ENCODE results near the gene SCGN. TPM values are rescaled to one million over a fixed set of nuclear protein-coding genes. Genes with fewer than 3 reads are reported as not detected.

Gene SCGN
- total RNA-seq, 1 experiment from 2014 or later = not detected

- TF ChIP-seq ATF6 (CRISPR knock-in tag; IDR thresholded peaks at IDR 0.05) (no peak), MLX (CRISPR knock-in tag; IDR thresholded peaks at IDR 0.05) (no peak)
Observed at GRCh38 chr6:25731721-25732120, 79.7 kb downstream of the SCGN start (continued).

- H3K9me3 Mint-ChIP-seq = peaks cover 23% of the 10 kb centered on the region
- DNase-seq (ENCODE audit: low spot score) (peak; percentile 73), ATAC-seq (peak; percentile 90)
- ChIA-PET CTCF (interaction anchor here (0.7 to 3.0 kb wide), 12 partner anchors 9 to 1632 kb away, joined by 3 to 28 read pairs (median 3); no protein-coding TSS in a partner anchor), POLR2A (no interaction called here)
- 0 out of 2 replicates have a peak, but pooled peaks have one; percentile 25 for TF ChIP-seq CTCF (IDR thresholded peaks at IDR 0.05)
- no peak for TF ChIP-seq E2F5 (CRISPR knock-in tag; IDR thresholded peaks at IDR 0.05)
- H3K36me3 Mint-ChIP-seq = peaks cover 18% of the 10 kb centered on the region
- no peak overlapping the region for H3K27ac Mint-ChIP-seq
- no peaks in the 10 kb centered on the region for H3K27me3 Mint-ChIP-seq (ENCODE audit: low read depth)
- peak overlapping the region; percentile 29 for H3K4me3 Mint-ChIP-seq
- peaks cover 8% of the 10 kb centered on the region; the same call in 1 of the 2 replicates for H3K4me1 Mint-ChIP-seq
Observed at GRCh38 chr6:25732468-25733198, 80.6 kb downstream of the SCGN start.

GRCh38 chr6:25735261-25735660, 83.2 kb downstream of the SCGN start:
- ChIA-PET POLR2A (no interaction called here), CTCF (no interaction called here)
- Mint-ChIP-seq H3K27me3 (ENCODE audit: low read depth) (no peaks in the 10 kb centered on the region), H3K27ac (no peak overlapping the region), H3K4me3 (no peak overlapping the region), H3K36me3 (peaks cover 21% of the 10 kb centered on the region), H3K9me3 (peaks cover 37% of the 10 kb centered on the region), H3K4me1 (peaks cover 8% of the 10 kb centered on the region; the same call in 1 of the 2 replicates)
- TF ChIP-seq ZBTB43 (CRISPR knock-in tag; IDR thresholded peaks at IDR 0.05) = no peak
- ATAC-seq (no peak), DNase-seq (ENCODE audit: low spot score) (no peak)

- H3K27ac Mint-ChIP-seq = no peak overlapping the region
- peaks cover 17% of the 10 kb centered on the region for H3K9me3 Mint-ChIP-seq
- peaks cover 4% of the 10 kb centered on the region; the same call in 1 of the 2 replicates for H3K36me3 Mint-ChIP-seq
- ATAC-seq (no peak), DNase-seq (ENCODE audit: low spot score) (no peak)
- no peak overlapping the region for H3K4me3 Mint-ChIP-seq
- CTCF ChIA-PET = no interaction called here
- TF ChIP-seq TP53 (CRISPR knock-in tag; IDR thresholded peaks at IDR 0.05) = no peak
- no peak for TF ChIP-seq ZNF416 (CRISPR knock-in tag; IDR thresholded peaks at IDR 0.05)
- no peak for TF ChIP-seq CBFB (CRISPR knock-in tag; IDR thresholded peaks at IDR 0.05; ENCODE audit: low read depth)
- TF ChIP-seq OVOL2 (CRISPR knock-in tag; IDR thresholded peaks at IDR 0.05; ENCODE audit: borderline replicate concordance) = no peak
- no peak for TF ChIP-seq CDX4 (CRISPR knock-in tag; IDR thresholded peaks at IDR 0.05; ENCODE audit: borderline replicate concordance)
- no peaks in the 10 kb centered on the region for H3K27me3 Mint-ChIP-seq (ENCODE audit: low read depth)
- H3K4me1 Mint-ChIP-seq = no peaks in the 10 kb centered on the region
- POLR2A ChIA-PET = no interaction called here
Observed at GRCh38 chr6:25743868-25744267, 91.9 kb downstream of the SCGN start.
